COLO668 (cell line): Measurements from ENCODE around the gene CD4.

ENCODE experiments used
- DNase-seq: peaks from one replicate; lab custom pipeline; 2025; ENCODE audit not compliant: unreplicated experiment; lab: John Stamatoyannopoulos, UW

CD4 gene

DNA sequence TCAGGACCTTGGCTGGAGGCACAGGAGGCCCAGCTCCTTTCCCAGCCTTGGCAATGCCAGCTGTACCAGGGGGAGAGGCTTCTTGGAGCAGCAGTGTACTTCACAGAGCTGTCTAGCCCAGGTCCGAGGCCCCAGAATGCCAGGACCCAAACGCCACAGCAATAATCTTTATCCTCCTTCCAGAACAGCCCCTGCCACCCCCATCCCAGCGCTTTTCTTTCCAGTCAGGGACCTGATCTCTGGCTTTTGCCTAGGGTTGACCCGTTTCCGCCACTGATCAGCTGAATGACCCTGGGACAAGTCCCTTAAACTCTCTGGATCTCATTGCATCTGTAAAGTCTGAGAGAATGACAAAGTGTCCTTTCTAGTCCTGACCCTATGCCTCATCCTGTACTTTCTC is 11.9 kb upstream of the CD4 start:
- no peak for DNase-seq

DNA sequence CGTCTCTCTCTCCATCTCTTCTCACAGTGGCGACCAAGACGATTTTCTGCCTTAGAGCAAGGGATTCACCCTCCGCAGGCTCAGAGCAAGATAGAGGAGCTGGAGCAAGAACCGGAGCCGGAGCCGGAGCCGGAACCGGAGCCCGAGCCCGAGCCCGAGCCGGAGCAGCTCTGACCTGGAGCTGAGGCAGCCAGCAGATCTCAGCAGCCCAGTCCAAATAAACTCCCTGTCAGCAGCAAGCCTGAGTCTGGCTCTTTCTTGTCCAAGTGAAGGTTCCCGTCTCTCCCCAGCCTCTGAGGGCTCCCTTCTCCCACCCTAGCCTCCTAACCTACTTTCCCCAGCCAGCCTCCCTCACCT is 11.1 kb upstream of the CD4 start:
- DNase-seq, result no peak

- peak; percentile 86 for DNase-seq
These were observed 10.5 kb upstream of the CD4 start for GRCh38 chr12:6778574-6779550.

- DNase-seq, result no peak
These were observed 9.5 kb upstream of the CD4 start for GRCh38 chr12:6779708-6780432.

DNA sequence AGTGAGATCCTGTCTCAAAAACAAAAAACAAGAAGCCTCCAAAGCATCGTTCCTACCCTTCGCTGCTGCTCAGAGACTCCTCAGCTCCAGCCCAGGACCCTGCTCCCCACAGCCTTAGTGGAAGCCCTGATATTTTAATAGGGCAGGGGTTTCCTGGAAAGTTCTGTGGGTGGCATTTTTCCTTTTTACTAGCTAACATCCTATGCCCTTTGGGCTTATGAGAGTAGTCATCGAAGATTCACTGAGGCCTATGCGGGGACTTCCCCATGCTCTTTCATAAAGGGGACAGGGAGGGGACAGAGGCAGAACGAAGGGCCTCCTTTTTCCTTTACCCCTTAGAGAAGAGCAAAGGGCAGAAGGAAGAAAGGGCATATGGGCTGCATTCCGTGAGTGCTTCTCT is 8.8 kb upstream of the CD4 start:
- no peak for DNase-seq

DNA sequence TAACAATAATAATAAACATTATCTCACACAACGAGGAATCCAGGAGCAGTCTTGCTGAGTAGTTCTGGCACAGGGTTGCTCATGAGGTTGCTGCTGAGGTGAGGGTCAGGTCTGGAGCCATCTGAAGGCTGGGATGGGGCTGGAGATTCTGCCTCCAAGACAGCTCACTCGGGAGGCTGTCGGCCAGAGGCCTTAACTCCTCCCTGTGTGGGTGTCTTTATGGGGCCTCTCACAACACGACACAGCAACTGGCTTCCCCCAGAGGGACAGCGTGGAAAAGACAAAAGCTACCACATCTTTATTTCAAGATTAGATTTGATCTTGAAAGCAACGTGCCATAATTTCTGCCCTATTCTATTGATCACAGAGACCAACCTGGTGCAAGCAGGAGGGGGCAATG is 7.2 kb upstream of the CD4 start:
- no peak for DNase-seq

GRCh38 chr12:6782850-6783566 is 6.3 kb upstream of the CD4 start:
- DNase-seq, result no peak

DNA sequence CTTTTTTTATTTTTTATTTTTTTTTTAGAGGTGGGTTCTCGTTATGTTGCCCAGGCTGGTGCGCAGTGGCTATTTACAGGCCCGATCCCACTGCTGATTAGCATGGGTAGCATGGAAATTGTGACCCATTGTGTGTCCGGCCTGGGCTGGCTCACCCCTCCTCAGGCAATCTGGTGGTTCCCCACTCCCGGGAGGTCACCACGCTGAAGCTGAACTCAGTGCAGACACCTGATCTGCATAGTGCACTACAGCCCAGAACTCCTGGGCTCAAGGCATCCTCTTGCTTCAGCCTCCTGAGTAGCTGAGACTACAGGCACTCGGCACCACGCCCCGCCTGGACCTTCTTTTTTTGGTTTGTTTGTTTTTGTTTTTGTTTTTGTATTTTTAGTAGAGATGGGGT is 5.5 kb upstream of the CD4 start:
- no peak for DNase-seq

DNA sequence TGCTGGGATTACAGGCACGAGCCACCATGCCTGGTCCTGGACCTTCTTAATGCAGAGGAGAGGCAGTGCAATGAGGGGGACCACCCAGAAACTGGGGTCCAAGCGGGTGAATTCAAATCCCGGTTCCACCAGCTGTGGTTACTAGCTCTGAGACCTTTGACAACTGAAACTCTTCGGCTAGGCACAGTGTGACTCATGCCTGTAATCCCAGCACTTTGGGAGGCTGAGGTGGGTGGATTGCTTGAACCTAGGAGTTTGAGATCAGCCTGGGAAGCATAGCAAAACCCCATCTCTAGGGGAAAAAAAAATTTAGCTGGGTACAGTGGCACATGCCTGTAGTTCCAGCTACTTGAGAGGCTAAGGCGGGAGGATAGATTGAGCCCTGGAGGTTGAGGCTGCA is 5.0 kb upstream of the CD4 start:
- DNase-seq, result no peak

DNA sequence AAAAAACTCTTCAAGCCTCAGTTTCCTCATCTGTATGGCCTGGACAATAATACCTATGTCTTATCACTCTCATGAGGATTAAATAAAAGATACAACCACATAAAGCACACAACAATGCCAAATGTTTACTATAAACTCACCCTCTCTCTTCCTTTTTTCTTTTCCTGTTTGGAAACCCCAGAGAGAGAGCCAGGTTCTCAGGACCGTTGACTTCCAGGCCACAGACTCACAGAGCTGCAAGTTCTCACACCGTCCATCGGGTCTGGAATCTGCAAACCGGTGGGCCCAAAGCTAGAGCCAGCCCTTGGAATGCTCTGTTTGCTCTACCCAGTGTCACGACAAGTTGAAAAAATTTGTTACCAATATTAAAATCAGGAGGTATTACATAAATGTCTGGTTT is 4.6 kb upstream of the CD4 start:
- no peak for DNase-seq

DNA sequence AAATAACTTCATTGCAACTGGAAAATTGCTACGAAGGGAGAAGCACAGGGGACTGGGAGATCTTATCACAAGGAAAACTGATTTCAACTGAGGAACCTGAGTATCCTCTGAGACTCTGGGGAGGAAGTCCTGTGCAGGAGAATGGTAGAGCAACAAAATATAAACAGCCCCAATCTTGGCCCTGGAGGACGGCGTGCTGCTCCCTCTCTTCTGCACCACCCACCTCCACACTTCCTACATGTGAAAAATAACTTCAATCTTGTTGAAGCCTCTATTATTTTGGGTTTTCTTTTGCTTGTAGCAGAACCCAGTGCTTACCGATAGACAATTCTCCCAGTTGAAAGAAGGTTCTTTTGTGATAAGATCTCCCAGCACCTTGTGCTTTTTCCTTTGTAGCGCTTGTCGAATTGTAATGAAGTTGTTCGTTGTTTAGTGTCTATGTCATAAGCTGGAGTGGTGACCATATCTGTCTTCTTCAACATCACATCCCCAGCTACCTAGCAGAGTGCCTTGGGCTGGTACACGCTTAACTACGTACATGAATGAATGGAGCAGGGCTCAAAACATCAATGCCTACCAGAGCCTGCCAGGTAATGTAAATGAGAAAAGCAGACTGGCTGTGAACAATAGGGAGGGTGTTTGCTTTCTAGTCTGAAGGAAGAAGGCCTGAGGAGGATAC is 2.8 kb upstream of the CD4 start:
- no peak for DNase-seq

- no peak for DNase-seq
These were observed 2.0 kb upstream of the CD4 start for GRCh38 chr12:6787309-6787708.

GRCh38 chr12:6790496-6791150 is 1.3 kb downstream of the CD4 start:
- DNase-seq, result no peak

- DNase-seq, result no peak
These were observed 2.7 kb downstream of the CD4 start for GRCh38 chr12:6791931-6792520.

GRCh38 chr12:6792522-6793201 is 3.3 kb downstream of the CD4 start:
- DNase-seq, result no peak

GRCh38 chr12:6795088-6795487 is 5.8 kb downstream of the CD4 start:
- DNase-seq, result no peak

- DNase-seq, result no peak
These were observed 7.2 kb downstream of the CD4 start for GRCh38 chr12:6796576-6796975.

DNA sequence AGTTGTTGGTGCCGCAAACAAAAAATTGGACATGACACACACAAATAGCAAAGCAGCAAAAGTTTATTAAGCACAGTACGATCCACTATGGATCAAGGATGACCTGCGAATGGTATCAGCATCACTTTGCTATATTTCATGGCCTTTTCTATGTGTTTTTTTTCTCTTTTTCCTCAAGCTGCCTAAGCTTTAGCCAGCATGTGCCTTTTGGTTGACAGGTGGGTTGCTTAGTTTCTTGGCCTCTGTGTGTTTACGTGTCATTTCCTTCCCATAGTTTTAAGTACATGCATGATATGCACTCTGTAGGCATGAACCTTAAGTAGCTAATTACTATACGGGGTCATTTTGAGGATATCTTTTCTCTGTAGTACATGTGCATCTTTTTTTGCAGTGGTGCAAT is 9.8 kb downstream of the CD4 start:
- no peak for DNase-seq

GRCh38 chr12:6807170-6807569 is 17.8 kb downstream of the CD4 start:
- no peak for DNase-seq

DNA sequence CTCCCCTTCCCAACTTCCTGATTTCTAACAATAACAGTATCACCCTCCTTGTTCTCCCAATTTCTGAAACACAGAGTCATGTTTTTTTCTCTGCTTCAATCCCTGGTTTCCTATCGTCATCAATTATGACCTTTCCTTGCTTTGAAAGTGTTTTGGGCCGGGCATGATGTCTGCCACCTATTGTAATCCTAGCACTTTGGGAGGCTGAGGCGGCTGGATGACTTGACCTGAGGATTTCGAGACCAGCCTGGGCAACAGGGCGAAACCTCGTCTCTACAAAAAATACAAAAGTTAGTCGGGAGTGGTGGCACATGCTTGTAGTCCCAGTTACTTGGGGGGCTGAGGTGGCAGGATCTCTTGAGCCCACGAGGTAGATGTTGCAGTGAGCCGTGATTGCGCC is 19.7 kb downstream of the CD4 start:
- no peak for DNase-seq
